Fibroblast of pulmonary artery (primary cell): Measurements from ENCODE around the gene NHERF2.

Source experiments
- DNase-seq: peaks from one replicate; pipeline ENCODE4 v3.0.0-alpha.2; 2010; ENCODE audit warnings: low read depth
- H3K4me3 ChIP-seq: replicated peaks from 2 replicates; pipeline ENCODE4 v1.5.1; 2011; ENCODE audit warnings: low read depth, mild to moderate bottlenecking, control low read depth, low read length, moderate library complexity
- TF ChIP-seq, protein P1 (sequence below): IDR thresholded peaks from 2 replicates; pipeline ENCODE4 v1.5.1; 2011; ENCODE audit warnings: mild to moderate bottlenecking, control low read depth, low read length, inconsistent platforms; ENCODE audit errors: missing control alignments

Gene NHERF2

DNA sequence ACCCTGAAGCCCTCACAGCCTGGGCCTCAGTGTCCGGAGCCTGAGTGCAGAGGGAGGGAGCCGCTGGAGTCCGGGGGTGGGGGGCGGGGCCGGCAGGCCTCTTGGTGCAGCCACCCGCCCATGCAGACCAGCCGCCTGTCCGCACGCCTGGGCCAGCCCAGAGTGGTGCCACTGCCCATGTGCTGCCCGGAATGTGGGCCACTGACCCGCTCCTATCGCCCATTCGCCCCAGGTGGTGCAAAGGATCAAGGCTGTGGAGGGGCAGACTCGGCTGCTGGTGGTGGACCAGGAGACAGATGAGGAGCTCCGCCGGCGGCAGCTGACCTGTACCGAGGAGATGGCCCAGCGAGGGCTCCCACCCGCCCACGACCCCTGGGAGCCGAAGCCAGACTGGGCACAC is 2.6 kb downstream of the NHERF2 start:
- no peak overlapping the region for H3K4me3 ChIP-seq
- DNase-seq = no peak
- TF ChIP-seq, protein P1, sequence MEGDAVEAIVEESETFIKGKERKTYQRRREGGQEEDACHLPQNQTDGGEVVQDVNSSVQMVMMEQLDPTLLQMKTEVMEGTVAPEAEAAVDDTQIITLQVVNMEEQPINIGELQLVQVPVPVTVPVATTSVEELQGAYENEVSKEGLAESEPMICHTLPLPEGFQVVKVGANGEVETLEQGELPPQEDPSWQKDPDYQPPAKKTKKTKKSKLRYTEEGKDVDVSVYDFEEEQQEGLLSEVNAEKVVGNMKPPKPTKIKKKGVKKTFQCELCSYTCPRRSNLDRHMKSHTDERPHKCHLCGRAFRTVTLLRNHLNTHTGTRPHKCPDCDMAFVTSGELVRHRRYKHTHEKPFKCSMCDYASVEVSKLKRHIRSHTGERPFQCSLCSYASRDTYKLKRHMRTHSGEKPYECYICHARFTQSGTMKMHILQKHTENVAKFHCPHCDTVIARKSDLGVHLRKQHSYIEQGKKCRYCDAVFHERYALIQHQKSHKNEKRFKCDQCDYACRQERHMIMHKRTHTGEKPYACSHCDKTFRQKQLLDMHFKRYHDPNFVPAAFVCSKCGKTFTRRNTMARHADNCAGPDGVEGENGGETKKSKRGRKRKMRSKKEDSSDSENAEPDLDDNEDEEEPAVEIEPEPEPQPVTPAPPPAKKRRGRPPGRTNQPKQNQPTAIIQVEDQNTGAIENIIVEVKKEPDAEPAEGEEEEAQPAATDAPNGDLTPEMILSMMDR = no peak

DNA sequence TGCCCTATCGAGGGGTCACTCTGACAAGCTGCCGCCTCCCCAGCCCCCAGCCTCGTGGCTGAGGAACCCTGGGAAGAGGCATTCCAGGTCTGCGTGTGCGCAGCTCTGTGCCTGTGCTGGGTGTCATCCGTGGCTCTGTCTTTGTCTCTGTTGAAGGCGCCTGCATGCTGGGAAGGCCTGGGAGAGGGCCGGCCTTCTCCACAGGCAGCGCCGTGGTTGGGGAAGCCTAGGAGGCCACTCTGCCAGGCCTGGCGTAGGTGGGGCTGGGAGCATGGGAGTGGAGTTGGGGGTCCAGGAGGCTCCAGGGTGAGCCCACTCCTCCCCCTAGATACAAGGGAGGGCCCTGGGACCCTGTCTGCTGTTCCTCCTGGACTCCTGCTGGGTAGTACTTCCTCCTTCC is 3.3 kb downstream of the NHERF2 start:
- no peak overlapping the region for H3K4me3 ChIP-seq
- no peak for DNase-seq

DNA sequence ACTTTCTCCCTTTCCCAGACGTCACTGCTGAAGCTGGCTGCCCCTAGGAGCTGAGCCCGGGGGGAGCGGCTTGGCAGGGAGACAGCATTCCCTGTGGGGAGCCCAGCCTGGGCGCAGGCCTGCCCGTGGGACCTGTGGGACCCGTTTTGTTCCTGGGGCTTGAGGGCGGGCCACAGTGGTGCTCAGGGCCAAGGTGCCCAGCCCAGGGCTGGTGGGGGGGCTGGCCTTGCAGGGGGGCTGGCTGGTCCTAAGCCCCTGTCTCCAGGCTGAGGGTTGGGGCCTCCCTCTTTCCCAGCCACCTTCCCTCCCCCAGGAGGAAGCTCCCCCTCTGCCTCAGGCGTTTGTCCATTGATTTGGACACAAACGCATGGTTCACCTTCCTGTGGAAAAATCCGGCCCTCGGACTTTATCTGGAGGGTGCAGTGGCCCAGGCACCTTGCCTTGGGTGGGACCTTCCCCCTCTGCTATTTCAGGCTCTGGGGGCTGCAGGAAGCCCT is 4.4 kb downstream of the NHERF2 start:
- TF ChIP-seq, protein P1 = no peak
- no peak overlapping the region for H3K4me3 ChIP-seq
- DNase-seq = no peak

More for the DNA sequence above, 3.3 kb downstream of the NHERF2 start:
- TF ChIP-seq, protein P1 = no peak

DNA sequence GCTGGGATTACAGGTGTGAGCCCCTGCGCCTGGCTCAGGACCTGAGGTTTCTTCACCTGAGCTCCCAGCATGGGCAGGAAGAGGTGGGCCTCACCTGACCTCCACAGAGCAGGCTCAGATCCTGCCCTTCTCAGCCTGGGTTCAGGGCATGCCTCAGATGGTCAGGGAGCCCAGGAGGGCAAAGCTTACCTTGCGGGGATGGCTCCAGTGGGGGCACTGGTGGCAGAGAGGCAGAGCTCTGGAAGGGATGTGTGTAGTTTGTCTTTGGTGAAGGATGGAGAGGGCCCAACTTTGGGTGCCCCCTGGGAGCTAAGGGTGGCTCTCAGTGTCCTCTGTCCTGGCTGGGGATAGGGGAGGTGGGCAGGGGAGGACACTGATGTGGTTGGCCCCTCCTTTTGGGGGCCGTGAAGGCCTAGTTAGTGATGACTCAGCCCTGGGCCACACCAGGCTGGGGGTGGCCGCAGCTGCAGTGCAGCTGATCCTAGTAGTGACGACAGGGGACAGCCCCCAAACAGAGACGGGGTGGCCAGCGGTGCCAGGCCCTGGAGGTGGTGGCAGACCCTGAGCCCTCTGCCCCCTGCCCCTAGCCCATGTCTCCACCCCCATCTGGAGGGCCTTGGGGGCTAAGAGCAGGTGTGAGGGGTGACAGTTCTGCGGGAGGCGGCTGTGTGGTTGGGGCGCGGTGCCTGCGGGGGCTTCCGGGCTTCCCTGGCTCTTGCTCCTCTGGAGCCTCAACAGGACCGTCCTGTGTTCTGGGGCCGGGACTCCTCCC is 5.8 kb downstream of the NHERF2 start:
- TF ChIP-seq, protein P1 = no peak
- H3K4me3 ChIP-seq = no peak overlapping the region
- DNase-seq = no peak

DNA sequence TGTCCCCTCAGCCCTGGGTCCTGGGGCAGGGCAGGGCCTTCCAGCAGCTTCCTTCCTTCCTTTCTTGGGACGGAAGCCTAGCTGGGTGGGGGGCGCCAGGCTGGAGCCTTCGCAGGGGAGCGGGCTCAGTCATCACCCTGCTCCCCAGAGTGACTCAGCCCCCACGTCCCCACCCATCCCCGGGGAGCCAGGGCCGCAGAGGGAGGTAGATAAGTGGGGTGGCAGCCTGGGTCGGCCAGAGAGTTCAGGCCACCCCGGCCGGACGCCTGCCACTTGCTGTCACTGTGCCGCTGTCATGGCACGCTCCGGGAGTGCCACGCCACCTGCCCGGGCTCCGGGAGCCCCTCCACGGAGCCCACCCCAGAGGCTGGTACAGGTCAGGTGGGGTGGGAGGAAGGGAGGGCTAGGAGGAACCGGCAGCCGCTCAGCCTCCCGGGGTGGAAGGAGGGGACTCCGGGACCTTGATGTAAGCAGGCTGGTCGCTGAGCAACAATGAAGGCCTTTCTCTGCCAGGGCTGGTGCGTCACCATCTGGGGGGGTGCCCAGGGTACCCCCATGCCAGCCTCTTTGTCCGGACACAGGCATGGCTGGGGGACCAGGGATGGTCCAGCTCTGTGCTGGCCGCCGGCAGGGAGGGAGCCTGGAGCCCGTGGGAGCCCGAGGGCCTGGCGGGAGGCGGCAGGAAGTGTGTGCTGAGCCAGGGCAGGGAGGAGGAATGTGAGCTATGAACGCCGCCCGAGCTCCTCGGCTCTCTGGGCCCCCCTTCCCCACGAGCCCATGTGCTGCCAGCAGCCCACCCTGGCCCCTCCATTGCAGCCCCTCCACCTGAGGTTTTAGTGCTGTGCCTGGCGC is 6.6 kb downstream of the NHERF2 start:
- TF ChIP-seq, protein P1 = no peak
- H3K4me3 ChIP-seq = peak overlapping the region; percentile 32
- peak; percentile 66 for DNase-seq

DNA sequence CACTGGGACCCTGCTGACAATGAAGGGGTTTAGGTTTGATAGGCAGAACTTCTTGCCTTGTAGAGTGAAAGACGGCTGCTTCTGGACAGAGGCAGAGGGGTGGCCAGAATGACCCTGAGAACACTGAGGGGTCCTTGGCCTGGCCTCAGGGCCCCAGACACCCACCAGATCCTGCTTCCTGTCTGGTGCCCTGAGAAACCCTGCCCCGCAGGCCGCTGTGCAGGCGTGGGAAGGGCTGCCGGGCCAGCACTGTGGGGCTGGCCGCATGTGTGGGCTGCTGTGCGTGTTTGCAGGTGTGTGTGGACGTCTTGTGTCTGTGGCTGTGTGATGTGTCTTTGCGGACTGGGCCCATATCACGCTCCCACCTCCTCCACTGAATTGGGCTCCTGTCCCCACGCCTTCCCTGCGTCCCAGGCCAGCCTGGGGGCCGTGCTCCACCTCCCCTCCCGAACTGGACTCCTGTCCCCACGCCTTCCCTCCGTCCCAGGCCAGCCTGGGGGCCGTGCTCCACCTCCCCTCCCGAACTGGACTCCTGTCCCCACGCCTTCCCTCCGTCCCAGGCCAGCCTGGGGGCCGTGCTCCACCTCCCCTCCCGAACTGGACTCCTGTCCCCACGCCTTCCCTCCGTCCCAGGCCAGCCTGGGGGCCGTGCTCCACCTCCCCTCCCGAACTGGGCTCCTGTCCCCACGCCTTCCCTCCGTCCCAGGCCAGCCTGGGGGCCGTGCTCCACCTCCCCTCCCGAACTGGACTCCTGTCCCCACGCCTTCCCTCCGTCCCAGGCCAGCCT is 7.4 kb downstream of the NHERF2 start:
- peak; percentile 25 for DNase-seq
- H3K4me3 ChIP-seq = peak overlapping the region; percentile 32
